H4 (cell line): ENCODE data around the gene BRIP1. TPM values are rescaled to one million over a fixed set of nuclear protein-coding genes. Genes with fewer than 3 reads are reported as not detected.
"Not testable (repeated sequence)": the region's sequence is repeated elsewhere in the genome, so short reads cannot be mapped to it uniquely, and the experiment has no call there.

ENCODE experiments used
- DNase-seq: peaks from one replicate; pipeline ENCODE4 v3.0.0-alpha.2; 2015; ENCODE audit warnings: low spot score
- total RNA-seq: library from RNA; depleted of rRNA; stranded (reverse); fragments of >200 nt; shearing (Covaris generic); gene quantifications from 2 replicates; pipeline ENCODE4 v1.2.3, GENCODE V29; 2014

The BRIP1 gene
- total RNA-seq, 1 experiment from 2014 or later = 14.6 TPM

DNA sequence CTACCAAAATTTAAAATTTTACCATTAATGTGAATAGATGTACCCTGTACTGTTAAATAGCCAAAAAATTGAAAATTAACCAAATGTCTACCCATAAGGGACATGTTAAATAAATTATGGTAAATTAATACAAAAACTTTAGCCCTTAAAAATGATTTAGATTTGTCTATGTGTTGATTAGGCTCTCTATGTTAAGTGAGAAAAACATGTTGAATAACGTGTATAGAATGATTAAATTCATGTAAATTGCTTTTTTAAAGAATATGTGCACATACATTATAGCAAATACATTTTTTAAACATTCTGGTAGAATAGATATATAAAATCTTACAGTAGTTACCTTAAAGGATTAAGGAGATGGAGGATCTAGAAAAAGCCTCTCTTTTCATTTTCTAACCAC lies 59.5 kb downstream of the BRIP1 start:
- DNase-seq = no peak

DNA sequence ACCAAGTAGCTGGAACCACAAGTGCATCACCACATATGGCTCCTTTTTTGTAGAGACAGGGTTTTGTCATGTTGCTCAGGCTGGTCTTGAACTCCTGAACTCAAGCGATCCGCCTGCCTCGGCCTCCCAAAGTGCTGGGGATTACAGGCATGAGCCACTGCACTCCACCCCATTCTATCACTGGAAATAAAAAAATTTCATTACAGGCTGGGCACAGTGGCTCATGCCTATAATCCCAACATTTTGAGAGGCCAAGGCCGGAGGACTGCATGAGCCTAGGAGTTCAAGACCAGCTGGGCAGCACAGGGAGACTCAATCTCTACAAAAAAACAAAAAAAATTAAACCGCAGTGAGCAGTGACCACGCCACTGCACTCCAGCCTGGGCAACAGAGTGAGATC lies 60.1 kb downstream of the BRIP1 start:
- no peak for DNase-seq

DNA sequence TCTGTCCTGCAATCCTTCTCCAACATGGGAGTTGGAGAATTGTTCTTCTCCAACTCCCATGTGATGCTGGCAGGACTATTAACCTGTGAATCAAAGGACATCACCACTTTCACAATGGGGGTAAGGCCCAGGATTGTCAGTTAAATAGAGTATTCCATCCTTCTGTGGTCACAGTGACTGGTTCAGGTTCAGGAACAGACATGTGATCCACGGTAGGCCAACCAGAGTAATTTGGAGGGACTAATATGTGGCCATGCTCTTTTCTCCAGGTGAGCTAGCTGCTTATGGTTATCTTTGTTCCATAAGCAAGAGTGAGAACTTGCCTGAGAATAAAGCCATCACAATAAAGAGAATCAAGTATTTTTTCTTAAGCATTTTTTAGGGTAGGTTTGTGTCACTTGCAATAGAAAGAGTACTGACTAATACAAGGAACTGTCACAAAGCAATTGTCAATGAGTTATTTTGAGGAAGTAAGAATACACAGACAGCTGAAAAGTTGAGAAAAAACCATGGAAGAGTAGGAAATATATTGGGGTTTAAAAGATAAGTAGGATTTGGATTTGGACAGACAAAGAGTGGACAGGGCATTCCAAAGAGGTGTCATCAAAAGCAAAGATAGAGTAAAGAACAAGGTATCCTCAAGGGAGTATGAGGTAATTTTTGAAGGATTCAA lies 63.4 kb downstream of the BRIP1 start:
- no peak for DNase-seq

DNA sequence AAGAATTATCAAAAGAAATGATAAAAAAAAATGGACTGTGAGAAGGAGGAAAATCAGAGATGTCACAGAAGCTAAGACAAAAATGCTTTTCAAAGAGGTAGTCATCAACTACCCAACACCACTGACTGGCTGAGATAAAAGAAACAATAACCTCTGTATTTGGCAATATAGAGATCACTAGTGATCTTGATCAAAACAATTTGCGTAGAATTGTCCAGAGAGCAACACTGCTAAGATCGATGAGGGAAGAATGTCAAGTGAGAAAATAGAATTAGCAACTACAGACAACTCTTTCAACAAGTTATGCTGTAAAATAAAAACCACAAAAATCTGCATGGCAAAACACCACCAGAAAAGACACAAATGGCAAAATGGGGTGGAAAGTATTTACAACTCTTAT lies 66.0 kb downstream of the BRIP1 start:
- DNase-seq = no peak

DNA sequence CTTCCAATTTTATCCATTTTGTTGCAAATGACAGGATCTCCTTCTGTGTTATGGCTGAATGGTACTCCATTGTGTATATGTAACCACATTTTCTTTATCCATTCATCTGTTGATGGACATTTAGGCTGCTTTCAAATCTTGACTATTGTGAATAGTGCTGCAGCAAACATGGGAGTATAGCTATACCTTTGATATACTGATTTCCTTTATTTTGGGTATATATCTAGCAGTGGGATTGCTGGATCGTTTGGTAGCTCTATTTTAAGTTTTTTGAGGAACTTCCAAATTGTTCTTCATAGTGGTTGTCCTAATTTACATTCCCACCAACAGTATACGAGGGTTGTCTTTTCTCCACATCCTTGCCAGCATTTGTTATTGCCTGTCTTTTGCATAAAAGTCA lies 67.8 kb downstream of the BRIP1 start:
- DNase-seq = no peak

DNA sequence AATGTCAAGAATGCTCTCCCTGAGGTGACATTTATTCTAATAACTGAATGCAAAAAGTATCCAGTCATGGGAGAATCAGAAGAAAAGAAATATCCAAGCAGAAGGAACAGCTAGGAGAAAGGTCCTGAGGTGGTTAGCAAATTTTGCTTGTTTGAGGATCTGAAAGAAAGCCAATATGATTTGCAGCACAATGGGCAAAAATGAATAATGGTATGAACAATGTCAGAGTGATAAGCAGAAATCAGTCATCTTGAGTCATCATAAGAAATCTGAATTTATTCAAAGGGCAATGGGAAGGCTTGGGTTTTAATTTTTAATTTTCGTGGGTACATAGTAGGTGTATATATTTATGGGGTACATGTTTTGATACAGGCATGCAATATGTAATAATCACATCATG lies 68.5 kb downstream of the BRIP1 start:
- no peak for DNase-seq

DNA sequence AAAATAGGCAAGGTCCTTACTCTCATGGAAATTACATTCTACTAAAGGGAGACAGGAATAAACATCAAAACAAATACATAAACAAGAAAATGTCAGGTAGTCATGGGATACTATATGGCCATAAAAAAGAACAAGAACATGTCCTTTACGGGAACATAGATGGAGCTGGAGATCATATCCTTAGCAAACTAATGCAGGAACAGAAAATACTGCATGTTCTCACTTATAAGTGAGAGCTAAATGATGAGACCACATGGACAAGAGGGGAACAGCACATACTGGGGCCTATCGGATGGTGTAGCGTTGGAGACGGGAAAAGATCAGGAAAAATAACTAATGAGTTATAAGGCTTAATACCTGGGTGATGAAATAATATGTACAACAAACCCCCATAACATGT lies 69.1 kb downstream of the BRIP1 start:
- DNase-seq = no peak

DNA sequence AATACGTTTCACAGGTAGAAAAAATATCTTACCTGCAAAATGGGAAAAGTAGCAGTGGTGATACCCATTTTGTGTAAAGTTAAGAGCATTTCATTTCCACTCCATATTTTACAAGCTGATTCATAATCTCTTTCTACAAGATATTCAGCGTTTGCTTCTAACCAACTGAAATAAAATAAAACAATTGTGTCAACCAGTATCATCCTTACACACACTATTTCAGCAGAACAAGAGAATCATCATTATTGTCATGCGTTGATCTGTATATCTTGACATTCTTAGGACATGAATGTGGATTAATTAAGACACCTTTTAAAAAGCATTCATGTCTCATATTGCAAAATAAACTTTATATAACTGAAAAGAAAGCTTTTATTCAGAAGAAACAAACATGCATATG lies 69.8 kb downstream of the BRIP1 start:
- DNase-seq = no peak

DNA sequence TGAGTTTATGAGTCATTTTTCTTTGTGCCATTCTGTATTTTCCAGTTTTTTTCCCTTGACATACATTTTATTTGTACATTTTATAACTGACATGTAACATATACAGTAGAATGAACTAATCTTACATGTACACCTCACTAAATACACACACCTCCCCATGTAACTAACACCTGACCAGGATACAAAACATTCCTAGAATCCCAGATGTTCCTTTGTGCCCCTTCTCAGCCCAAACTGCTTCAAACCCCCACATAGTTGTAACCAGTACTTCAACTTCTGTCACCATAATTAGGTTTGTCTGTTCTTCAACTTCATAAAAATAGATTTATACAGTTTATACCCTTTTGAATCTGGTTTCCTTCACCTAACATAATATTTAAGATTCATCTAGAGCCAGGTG lies 73.5 kb downstream of the BRIP1 start:
- DNase-seq = no peak

DNA sequence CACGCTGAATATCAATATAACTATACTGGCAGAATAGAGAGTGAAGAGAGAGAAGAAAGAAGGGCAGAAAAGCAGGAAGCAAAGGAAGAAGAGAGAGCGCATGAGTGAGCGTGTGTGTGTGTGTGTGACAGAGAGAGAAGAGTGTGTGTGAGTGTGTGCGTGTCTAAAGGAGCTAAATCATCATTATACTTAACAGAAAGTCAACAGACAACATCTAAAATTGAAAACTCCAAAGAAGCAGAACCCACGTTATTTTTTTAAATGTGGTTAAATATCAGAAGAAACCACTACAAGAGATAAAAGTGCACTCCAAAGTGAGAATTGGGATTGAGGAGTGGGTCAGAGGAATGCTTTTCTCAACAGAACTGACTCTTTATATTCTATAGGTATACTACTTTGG lies 77.2 kb downstream of the BRIP1 start:
- DNase-seq = no peak

DNA sequence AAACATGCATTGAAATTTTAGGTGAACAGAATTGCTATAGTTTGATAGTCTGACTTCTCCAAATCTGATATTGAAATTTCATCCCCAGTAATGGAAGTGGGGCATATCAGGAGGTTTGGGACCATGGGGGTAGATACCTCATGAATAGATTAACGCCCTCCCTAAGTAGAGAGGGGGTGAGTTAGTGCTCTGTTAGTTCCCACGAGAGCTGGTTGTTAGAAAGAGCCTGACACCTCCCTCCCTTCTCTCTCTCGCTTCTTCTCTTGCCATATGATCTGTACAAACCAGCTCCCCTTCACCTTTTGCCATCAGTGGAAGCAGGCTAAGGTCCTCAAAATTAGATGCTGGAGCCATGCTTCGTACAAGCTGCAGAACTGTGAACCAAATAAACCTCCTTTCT lies 78.8 kb downstream of the BRIP1 start:
- no peak for DNase-seq

DNA sequence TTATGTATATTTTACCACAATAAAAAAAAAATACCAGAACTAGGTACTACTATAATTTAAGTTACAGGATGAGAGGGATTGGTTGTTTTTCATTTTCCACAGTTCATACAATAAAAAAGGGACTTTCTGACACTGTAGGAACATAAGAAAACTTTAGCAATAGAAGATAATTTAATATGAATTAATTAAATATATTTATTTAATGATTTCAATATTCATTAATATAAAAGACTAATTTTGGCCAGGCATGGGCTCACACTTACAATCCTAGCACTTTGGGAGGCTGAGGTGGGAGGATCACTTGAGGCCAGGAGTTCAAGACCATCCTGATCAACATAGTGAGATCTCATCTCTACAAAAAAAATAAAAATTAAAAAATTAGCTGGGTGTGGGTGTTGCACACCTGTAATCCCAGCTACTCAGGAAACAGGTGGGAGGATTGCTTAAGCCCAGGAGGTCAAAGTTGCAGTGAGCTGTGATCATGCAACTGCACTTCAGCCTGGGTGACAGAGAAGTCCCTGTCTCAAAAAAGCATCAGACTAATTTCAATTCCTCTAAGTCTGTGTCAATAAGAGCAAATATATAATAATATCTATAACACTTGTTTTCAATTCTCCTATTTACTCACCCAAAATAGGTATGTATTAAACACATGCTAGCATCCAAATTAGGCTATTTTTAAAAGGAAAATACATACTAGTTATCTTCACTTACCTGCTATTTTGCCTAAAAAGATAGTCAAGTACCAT lies 79.6 kb downstream of the BRIP1 start:
- no peak for DNase-seq

DNA sequence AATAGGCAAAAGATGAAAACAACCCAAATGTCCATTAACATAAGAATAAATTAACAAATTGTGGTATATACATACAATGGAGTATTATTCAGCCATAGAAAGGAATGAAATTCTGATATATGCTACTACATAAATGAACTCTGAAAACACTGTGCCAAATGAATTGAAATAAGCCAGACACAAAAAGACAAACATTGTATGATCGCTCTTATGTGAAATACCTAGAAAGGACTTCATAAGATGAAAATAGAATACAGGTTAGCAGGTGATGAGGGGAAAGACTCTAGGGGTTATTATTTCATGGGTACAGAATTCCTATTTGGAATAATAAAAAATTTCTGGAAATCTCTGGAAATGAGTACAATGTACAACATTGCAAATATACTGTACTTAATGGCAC lies 80.2 kb downstream of the BRIP1 start:
- DNase-seq = no peak

DNA sequence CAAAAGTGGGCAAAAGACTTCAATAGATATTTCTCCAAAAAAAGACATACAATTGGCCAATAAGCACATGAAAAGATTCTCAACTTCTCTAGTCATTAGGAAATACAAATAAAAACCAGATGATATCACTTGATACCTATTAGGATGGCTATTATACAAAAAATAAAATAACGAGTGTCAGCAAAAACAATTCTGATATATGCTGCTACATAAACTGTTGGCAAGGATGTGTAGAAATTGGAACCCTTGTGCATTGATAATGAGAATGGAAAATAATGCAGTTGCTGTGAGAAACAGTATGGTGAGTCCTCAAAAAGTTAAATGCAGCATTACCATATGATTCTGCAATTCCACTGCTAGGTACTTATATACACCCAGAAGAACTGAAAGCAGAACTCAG lies 80.6 kb downstream of the BRIP1 start:
- no peak for DNase-seq

DNA sequence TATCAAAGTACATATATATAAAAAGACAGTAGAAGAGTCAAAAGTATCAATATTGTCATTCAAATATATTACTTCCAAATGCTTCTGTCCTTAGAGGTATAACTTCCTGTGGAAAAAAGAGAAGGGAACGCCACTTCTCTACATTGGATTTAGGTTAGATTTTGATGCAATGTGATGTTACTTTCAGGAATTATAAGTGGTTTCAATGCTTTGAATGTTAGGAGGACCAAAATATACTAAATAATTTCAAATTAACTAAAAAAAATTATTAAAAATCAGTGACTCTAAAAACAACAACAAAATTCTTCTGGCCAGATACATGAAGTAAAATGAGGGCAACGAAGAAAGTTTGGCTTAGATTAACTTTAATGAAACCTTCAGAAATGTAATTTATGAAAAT lies 88.0 kb downstream of the BRIP1 start:
- DNase-seq = no peak

DNA sequence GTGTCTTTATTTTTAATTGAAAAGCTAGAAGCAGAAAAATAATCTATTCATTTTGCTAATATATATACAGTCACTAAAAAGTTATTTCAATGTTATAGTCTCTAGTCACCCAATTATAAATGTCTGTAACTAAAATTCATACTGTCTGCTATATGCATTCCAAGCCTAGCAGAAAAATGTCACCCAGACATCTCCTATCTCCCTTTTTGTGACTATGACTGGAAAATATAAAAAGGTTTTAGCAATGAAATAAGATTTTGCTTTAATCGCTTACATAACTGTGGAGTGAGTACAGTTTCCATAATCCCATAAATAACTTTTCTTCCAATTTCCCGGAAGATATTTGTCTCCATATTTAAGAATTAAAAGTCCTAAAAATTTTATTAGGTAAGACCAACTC lies 88.6 kb downstream of the BRIP1 start:
- no peak for DNase-seq

DNA sequence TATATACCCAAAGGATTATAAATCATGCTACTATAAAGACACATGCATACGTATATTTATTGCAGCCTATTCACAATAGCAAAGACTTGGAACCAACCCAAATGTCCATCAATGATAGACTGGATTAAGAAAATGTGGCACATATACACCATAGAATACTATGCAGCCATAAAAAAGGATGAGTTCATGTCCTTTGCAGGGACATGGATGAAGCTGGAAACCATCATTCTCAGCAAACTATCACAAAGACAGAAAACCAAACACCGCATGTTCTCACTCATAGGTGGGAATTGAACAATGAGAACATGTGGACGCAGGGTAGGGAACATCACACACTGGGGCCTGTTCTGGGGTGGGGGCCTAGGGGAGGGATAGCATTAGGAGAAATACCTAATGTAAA lies 89.2 kb downstream of the BRIP1 start:
- not testable (repeated sequence) for DNase-seq

DNA sequence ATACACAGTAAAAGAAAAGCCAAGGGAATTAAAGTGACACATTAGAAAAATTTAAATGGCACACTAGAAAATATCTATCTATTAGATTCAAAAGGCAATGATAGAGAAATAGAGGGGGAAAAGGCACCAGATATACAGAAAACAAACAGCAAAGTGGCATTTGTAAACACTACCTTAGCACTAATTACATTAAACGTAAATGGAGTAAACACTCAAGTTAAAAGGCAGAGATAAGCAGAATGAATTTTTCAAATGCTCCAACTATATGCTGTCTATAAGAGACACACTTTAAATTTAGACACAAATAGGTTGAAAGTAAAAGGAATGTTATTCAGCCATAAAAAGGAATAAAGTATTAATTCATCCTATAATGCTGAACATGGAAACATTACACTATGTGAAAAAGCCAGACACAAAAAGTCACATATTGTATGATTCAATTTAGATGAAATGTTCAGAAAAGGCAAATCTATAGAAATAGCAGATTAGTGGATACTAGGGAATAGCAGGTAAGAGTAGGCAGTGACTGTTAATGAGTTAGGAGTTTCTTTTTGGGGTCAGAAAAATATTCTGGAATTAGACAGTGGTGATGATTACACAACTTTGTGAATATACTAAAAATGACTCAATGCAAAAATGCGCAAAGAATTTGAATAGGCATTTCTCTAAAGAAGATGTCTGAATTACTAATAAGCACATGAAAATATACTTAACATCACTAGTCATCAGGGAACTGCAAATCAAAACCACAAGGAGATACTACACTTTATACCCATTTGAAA lies 92.4 kb downstream of the BRIP1 start:
- DNase-seq = no peak

DNA sequence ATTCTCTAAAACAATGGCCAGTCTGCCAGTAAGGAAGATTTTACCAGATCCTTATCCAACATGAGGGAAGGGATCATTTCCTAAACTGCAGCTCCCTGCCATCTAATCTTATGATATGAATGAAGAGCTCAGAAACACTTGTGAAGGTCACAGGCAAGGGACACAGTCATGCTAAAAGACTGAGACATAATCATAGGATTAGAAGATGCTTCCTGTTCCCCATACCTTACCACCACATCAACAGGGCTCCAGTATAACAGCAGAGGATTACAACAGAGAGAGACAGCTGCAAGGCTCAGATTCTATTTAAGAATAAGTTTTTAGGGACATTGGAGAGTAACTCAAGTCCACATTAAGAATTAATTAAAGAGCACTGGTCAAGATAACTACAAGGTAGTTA lies 93.3 kb downstream of the BRIP1 start:
- no peak for DNase-seq

DNA sequence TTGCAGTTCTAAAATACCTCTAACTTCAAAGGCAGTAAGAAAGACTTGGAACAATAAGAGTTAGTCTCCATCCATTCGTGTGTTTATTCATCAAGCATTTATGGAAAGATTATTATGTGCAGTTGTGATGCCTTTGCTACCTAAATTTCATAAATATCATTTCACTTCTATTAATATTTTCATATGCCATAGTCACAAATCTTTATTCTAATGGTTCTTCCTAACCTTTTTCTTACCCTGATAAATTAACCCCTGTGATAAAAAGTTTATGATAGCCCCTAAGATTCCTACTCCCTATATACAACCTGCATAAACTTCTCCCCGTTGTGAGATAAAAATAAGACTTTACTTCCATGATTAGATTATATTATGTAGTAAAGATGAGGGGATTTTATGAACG lies 94.9 kb downstream of the BRIP1 start:
- DNase-seq = no peak

DNA sequence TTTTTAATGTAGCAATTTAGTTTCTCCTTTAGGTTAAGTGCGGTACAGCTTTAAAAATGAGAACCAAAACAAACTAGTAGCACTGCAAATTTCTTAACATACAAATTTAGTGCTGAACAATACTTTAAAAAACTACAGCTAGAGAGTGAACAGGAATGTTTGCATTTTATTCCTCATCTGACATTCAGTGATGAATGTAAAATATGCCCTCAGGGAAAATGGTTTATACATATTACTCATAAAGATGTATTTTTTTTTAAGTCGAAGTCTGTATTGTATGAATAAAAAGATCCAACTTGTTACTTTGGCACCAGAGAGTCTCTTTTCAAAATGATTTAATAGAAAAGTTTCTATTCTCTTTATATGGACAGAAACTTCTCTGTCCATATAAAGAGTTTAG lies 96.8 kb downstream of the BRIP1 start:
- DNase-seq = no peak

DNA sequence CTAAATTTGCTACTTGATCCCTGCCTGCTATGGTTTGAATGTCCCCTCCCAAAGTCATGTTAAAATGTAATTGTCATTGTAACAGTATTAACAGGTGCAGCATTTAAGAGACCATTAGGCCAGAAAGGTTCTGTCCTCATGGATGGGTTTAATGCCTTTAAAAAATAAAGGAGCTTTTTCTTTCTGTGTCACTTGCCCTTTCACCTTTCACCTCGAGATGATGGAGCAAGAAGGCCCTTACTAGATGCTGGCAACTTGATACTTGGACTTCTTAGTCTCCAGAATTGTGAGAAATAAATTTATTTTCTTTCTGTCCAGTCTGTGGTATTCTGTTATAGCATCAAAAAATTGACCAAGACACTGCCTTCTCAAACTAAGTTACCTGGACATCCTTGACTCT lies 98.5 kb downstream of the BRIP1 start:
- no peak for DNase-seq

DNA sequence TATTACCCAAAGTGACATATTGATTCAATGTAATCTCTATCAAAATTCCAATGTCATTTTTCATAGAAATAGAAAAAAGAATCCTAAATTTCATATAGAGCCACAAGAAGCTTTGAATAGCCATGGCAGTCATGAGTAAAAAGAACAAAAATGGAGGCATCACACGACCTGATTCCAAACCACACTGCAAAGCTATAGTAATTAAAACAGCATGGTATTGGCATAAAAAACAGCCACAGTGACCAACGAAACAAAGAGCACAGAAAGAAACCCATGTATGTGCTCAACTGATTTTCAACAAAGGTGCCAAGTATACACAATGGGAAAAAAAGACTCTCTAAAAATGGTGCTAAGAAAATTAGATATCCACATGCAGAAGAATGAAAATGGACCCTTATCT lies 101.5 kb downstream of the BRIP1 start:
- no peak for DNase-seq
